ENCODE results near the gene CEACAM21.

CEACAM21 gene

GRCh38 chr19:41620171-41620570, 44.2 kb downstream of the CEACAM21 start:
- no peak for DNase-seq

GRCh38 chr19:41621226-41621625, 45.3 kb downstream of the CEACAM21 start:
- no peak for DNase-seq

- DNase-seq, result no peak
These were observed 45.7 kb downstream of the CEACAM21 start for GRCh38 chr19:41621654-41622053.

GRCh38 chr19:41623360-41623759, 47.4 kb downstream of the CEACAM21 start:
- no peak for DNase-seq

- no peak for DNase-seq
These were observed 48.5 kb downstream of the CEACAM21 start for GRCh38 chr19:41624515-41624914.

GRCh38 chr19:41624937-41625336, 49.0 kb downstream of the CEACAM21 start:
- DNase-seq, result no peak

- DNase-seq, result no peak
These were observed 50.3 kb downstream of the CEACAM21 start for GRCh38 chr19:41626278-41626677.

- DNase-seq, result no peak
These were observed 50.9 kb downstream of the CEACAM21 start, which contains the start of gene CEACAM4 for GRCh38 chr19:41626877-41627276. Gene CEACAM4 (minus strand): TSS chr19:41627074. CDS start chr19:41626963, 111 bp downstream.

- no peak for DNase-seq
These were observed 52.2 kb downstream of the CEACAM21 start for GRCh38 chr19:41627966-41628675.

Data from right forelimb (tissue), 1 donor.